Neural cell (in vitro differentiated cells): ENCODE measurements around the gene CCDC86. TPM values are rescaled to one million over a fixed set of nuclear protein-coding genes. Genes with fewer than 3 reads are reported as not detected.
A peak's percentile ranks its signal among the peaks of the same experiment; 100 is the strongest.

Source experiments
- H2AFZ ChIP-seq: fragments of 200-600, 300-800 bp; sonication (generic), shearing (Covaris generic); 2 replicates; pipeline ENCODE4 v1.6.0; 2014; ENCODE audit warnings: low read depth, mild to moderate bottlenecking, antibody characterized with exemption, low read length, moderate library complexity
- H3F3A ChIP-seq: fragments of 200-600 bp; shearing (Covaris generic); 2 replicates; pipeline ENCODE4 v1.6.1; 2016; ENCODE audit warnings: mild to moderate bottlenecking, moderate library complexity, mixed read lengths, antibody characterized with exemption, low read length; ENCODE audit not compliant: insufficient read depth, poor library complexity, severe bottlenecking
- H3K27ac ChIP-seq: fragments of 200-600, 300-800 bp; sonication (generic), shearing (Covaris generic); 2 replicates; pipeline ENCODE4 v1.5.1; 2014; ENCODE audit warnings: mild to moderate bottlenecking, low read length, moderate library complexity
- H3K27me3 ChIP-seq: fragments of 300-800, 200-600 bp; sonication (generic), shearing (Covaris generic); 2 replicates; pipeline ENCODE4 v1.6.0; 2014; ENCODE audit warnings: mild to moderate bottlenecking, low read depth, low read length, moderate library complexity; ENCODE audit not compliant: insufficient read depth
- H3K36me3 ChIP-seq: fragments of 300-800, 200-600 bp; sonication (generic), shearing (Covaris generic); 2 replicates; pipeline ENCODE4 v1.5.1; 2014; ENCODE audit warnings: mild to moderate bottlenecking, antibody characterized with exemption, low read length, moderate library complexity; ENCODE audit not compliant: insufficient read depth
- H3K4me2 ChIP-seq: fragments of 300-800, 200-600 bp; sonication (generic), shearing (Covaris generic); 2 replicates; pipeline ENCODE4 v1.6.0; 2014; ENCODE audit warnings: mild to moderate bottlenecking, low read length
- H3K4me3 ChIP-seq: fragments of 300-800, 200-600 bp; sonication (generic), shearing (Covaris generic); 2 replicates; pipeline ENCODE4 v1.5.1; 2014; ENCODE audit warnings: mild to moderate bottlenecking, low read length, moderate library complexity
- H3K79me2 ChIP-seq: fragments of 200-600 bp; shearing (Covaris generic); replicated peaks from 2 replicates; pipeline ENCODE4 v1.6.0; 2014; ENCODE audit warnings: mild to moderate bottlenecking, low read length, moderate library complexity; ENCODE audit not compliant: insufficient read depth
- H3K9ac ChIP-seq: fragments of 300-800, 200-600 bp; sonication (generic), shearing (Covaris generic); 2 replicates; pipeline ENCODE4 v1.6.1; 2016; ENCODE audit warnings: mild to moderate bottlenecking, low read length, mixed read lengths
- H3K9me2 ChIP-seq: fragments of 200-600 bp; shearing (Covaris generic); 2 replicates; pipeline ENCODE4 v1.6.1; 2016; ENCODE audit warnings: mild to moderate bottlenecking, low read length, mixed read lengths; ENCODE audit not compliant: insufficient read depth
- H3K9me3 ChIP-seq: fragments of 200-600, 300-800 bp; sonication (generic), shearing (Covaris generic); 2 replicates; pipeline ENCODE4 v1.6.1; 2016; ENCODE audit warnings: mild to moderate bottlenecking, mixed run types, low read length, moderate library complexity, mixed read lengths
- H4K20me1 ChIP-seq: fragments of 200-600 bp; shearing (Covaris generic); 2 replicates; pipeline ENCODE4 v1.6.1; 2016; ENCODE audit warnings: mild to moderate bottlenecking, mixed run types; ENCODE audit not compliant: insufficient read depth
- CTCF ChIP-seq: fragments of 450-650 bp; IDR thresholded peaks from 2 replicates; pipeline ENCODE4 v1.5.1; 2014; ENCODE audit warnings: antibody characterized with exemption, mild to moderate bottlenecking, moderate library complexity; ENCODE audit not compliant: poor library complexity, severe bottlenecking
- EP300 ChIP-seq: fragments of 450-650 bp; conservative IDR thresholded peaks from 2 replicates; pipeline ENCODE4 v1.6.1; 2014; ENCODE audit warnings: antibody characterized with exemption, mild to moderate bottlenecking, moderate library complexity; ENCODE audit not compliant: poor library complexity, severe bottlenecking
- EZH2 ChIP-seq: fragments of 200-600, 300-800 bp; shearing (Covaris generic), sonication (generic); IDR thresholded peaks from 2 replicates; pipeline ENCODE4 v1.6.1; 2014; ENCODE audit warnings: antibody characterized with exemption, low read length, borderline replicate concordance, mild to moderate bottlenecking; ENCODE audit not compliant: insufficient read depth, poor library complexity, severe bottlenecking
- MXI1 ChIP-seq: fragments of 450-650 bp; conservative IDR thresholded peaks from 2 replicates; pipeline ENCODE4 v1.6.1; 2014; ENCODE audit warnings: antibody characterized with exemption, mild to moderate bottlenecking; ENCODE audit not compliant: poor library complexity, severe bottlenecking
- POLR2AphosphoS5 ChIP-seq: IDR thresholded peaks from 2 replicates; pipeline ENCODE4 v1.6.1; 2012
- RAD21 ChIP-seq: fragments of 450-650 bp; conservative IDR thresholded peaks from 2 replicates; pipeline ENCODE4 v1.6.1; 2014; ENCODE audit warnings: antibody characterized with exemption, mild to moderate bottlenecking, moderate library complexity
- SMC3 ChIP-seq: fragments of 450-650 bp; conservative IDR thresholded peaks from 2 replicates; pipeline ENCODE4 v1.6.1; 2014; ENCODE audit warnings: antibody characterized with exemption, mild to moderate bottlenecking, moderate library complexity; ENCODE audit not compliant: poor library complexity
- TAF1 ChIP-seq: IDR thresholded peaks from 2 replicates; pipeline ENCODE4 v1.6.1; 2012; ENCODE audit warnings: low read depth
- polyA plus RNA-seq: library from polyadenylated mRNA; depleted of rRNA; stranded (reverse); fragments of >200 nt; gene quantifications from 2 replicates; pipeline ENCODE4 v1.2.3, GENCODE V29; 2014
- TF ChIP-seq, protein P1 (sequence below): IDR thresholded peaks from 2 replicates; pipeline ENCODE4 v1.6.1; 2012; ENCODE audit warnings: borderline replicate concordance

CCDC86 gene
- polyA plus RNA-seq, 1 donor from 2014 or later, result 0.16 TPM

GRCh38 chr11:60844045-60844869 is 2.3 kb downstream of the CCDC86 start:
- H3K79me2 ChIP-seq, result peaks cover 3% of the 10 kb centered on the region
- H3K27ac ChIP-seq, result no peak overlapping the region
- H4K20me1 ChIP-seq, result no peaks in the 10 kb centered on the region
- no peaks in the 10 kb centered on the region for H3K27me3 ChIP-seq
- no peak overlapping the region for H3K4me2 ChIP-seq
- no peaks in the 10 kb centered on the region for H3K9me3 ChIP-seq
- H3K36me3 ChIP-seq, result no peaks in the 10 kb centered on the region
- no peaks in the 10 kb centered on the region for H3F3A ChIP-seq
- TF ChIP-seq EZH2, result no peak
- TF ChIP-seq POLR2AphosphoS5, result no peak
- no peak for TF ChIP-seq TAF1
- no peak for TF ChIP-seq CTCF
- no peak for TF ChIP-seq SMC3
- no peak for TF ChIP-seq MXI1
- no peak overlapping the region for H2AFZ ChIP-seq
- H3K4me3 ChIP-seq, result peak overlapping the region; percentile 92
- H3K9ac ChIP-seq, result no peak overlapping the region
- H3K9me2 ChIP-seq, result no peaks in the 10 kb centered on the region

GRCh38 chr11:60844870-60845221 is 2.9 kb downstream of the CCDC86 start:
- no peaks in the 10 kb centered on the region for H3K27me3 ChIP-seq
- no peak overlapping the region for H3K27ac ChIP-seq
- H4K20me1 ChIP-seq, result no peaks in the 10 kb centered on the region
- H3K79me2 ChIP-seq, result peaks cover 3% of the 10 kb centered on the region
- no peaks in the 10 kb centered on the region for H3K9me2 ChIP-seq
- no peaks in the 10 kb centered on the region for H3F3A ChIP-seq
- no peak overlapping the region for H3K9ac ChIP-seq
- H3K4me2 ChIP-seq, result no peak overlapping the region
- no peak for TF ChIP-seq POLR2AphosphoS5
- TF ChIP-seq, protein P1, sequence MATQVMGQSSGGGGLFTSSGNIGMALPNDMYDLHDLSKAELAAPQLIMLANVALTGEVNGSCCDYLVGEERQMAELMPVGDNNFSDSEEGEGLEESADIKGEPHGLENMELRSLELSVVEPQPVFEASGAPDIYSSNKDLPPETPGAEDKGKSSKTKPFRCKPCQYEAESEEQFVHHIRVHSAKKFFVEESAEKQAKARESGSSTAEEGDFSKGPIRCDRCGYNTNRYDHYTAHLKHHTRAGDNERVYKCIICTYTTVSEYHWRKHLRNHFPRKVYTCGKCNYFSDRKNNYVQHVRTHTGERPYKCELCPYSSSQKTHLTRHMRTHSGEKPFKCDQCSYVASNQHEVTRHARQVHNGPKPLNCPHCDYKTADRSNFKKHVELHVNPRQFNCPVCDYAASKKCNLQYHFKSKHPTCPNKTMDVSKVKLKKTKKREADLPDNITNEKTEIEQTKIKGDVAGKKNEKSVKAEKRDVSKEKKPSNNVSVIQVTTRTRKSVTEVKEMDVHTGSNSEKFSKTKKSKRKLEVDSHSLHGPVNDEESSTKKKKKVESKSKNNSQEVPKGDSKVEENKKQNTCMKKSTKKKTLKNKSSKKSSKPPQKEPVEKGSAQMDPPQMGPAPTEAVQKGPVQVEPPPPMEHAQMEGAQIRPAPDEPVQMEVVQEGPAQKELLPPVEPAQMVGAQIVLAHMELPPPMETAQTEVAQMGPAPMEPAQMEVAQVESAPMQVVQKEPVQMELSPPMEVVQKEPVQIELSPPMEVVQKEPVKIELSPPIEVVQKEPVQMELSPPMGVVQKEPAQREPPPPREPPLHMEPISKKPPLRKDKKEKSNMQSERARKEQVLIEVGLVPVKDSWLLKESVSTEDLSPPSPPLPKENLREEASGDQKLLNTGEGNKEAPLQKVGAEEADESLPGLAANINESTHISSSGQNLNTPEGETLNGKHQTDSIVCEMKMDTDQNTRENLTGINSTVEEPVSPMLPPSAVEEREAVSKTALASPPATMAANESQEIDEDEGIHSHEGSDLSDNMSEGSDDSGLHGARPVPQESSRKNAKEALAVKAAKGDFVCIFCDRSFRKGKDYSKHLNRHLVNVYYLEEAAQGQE, result no peak
- no peak for TF ChIP-seq EP300
- TF ChIP-seq TAF1, result no peak
- TF ChIP-seq SMC3, result no peak
- TF ChIP-seq EZH2, result no peak
- no peak for TF ChIP-seq MXI1
- TF ChIP-seq CTCF, result no peak
- TF ChIP-seq RAD21, result no peak
- peak overlapping the region; percentile 92 for H3K4me3 ChIP-seq
- no peak overlapping the region for H2AFZ ChIP-seq
- no peaks in the 10 kb centered on the region for H3K9me3 ChIP-seq
- no peaks in the 10 kb centered on the region for H3K36me3 ChIP-seq
